ENCODE measurements around the gene CLCN5. TPM values are rescaled to one million over a fixed set of nuclear protein-coding genes. Genes with fewer than 3 reads are reported as not detected.

The CLCN5 gene
- total RNA-seq, 3 donors from 2014 or later, result 5.0 to 7.5 (median 6.6) TPM

DNA sequence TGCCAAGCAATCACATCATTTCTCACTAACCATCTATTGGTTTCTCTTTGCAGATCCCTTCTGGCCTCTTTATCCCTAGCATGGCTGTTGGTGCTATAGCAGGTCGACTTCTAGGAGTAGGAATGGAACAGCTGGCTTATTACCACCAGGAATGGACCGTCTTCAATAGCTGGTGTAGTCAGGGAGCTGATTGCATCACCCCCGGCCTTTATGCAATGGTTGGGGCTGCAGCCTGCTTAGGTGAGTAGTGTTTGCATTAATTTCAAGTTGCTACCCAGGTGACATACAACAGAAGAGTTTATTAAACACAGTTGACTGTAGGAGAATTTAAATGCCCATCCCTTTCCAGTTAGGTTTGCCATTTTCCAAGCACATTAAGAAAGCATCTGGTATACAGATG lies 166.2 kb downstream of the CLCN5 start:
- no peak overlapping the region for H3K4me3 ChIP-seq
- H3K4me1 ChIP-seq, result no peaks in the 10 kb centered on the region
- TF ChIP-seq, protein P1, sequence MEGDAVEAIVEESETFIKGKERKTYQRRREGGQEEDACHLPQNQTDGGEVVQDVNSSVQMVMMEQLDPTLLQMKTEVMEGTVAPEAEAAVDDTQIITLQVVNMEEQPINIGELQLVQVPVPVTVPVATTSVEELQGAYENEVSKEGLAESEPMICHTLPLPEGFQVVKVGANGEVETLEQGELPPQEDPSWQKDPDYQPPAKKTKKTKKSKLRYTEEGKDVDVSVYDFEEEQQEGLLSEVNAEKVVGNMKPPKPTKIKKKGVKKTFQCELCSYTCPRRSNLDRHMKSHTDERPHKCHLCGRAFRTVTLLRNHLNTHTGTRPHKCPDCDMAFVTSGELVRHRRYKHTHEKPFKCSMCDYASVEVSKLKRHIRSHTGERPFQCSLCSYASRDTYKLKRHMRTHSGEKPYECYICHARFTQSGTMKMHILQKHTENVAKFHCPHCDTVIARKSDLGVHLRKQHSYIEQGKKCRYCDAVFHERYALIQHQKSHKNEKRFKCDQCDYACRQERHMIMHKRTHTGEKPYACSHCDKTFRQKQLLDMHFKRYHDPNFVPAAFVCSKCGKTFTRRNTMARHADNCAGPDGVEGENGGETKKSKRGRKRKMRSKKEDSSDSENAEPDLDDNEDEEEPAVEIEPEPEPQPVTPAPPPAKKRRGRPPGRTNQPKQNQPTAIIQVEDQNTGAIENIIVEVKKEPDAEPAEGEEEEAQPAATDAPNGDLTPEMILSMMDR (IDR thresholded peaks at IDR 0.05), result no peak
- TF ChIP-seq POLR2AphosphoS5 (IDR thresholded peaks at IDR 0.05) (no peak), POLR2A (IDR thresholded peaks at IDR 0.05) (no peak)
- no peaks in the 10 kb centered on the region for H3K9me3 ChIP-seq
- intact Hi-C loops (cut with DNase I; ENCODE audit: low total_unique reads), result loop anchor here (5.0 kb wide), 1 partner anchor 976 kb away; no protein-coding TSS in a partner anchor
- no peaks in the 10 kb centered on the region for H3K36me3 ChIP-seq
- H3K27me3 ChIP-seq, result peaks cover 0 to 43% of the 10 kb centered on the region in 2 donors
- no peak overlapping the region for H3K27ac ChIP-seq
- no peak for DNase-seq (ENCODE audit: low spot score in 2 of 2)

DNA sequence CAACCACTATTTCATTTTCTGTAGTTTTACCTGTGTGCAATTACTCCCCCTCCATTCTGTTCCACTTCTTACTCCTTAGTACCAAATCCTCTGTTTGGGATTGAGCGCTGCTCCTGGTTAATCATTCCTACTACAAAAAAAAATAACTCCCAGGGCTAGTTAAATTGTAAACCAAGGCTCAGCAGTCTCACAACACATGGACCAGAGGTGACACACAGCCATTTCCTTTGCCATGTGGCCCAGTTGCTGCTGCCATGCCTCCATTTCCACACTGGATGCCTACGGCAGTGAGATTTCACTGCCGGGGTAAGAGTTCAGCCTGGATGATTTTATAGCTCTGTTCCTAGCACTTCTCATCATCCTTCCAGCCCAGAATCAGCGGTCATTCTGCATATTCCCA lies 171.2 kb downstream of the CLCN5 start:
- intact Hi-C loops (cut with DNase I; ENCODE audit: low total_unique reads), result no loop called here
- H3K9me3 ChIP-seq, result no peaks in the 10 kb centered on the region
- no peak overlapping the region for H3K4me3 ChIP-seq
- no peak overlapping the region for H3K27ac ChIP-seq
- DNase-seq (ENCODE audit: low spot score in 2 of 2), result no peak
- H3K27me3 ChIP-seq, result peaks cover 0 to 42% of the 10 kb centered on the region in 2 donors
- no peak for TF ChIP-seq POLR2A (IDR thresholded peaks at IDR 0.05)
- no peak for TF ChIP-seq POLR2AphosphoS5 (IDR thresholded peaks at IDR 0.05)
- TF ChIP-seq, protein P1 (IDR thresholded peaks at IDR 0.05), result no peak
- no peaks in the 10 kb centered on the region for H3K4me1 ChIP-seq
- no peaks in the 10 kb centered on the region for H3K36me3 ChIP-seq

DNA sequence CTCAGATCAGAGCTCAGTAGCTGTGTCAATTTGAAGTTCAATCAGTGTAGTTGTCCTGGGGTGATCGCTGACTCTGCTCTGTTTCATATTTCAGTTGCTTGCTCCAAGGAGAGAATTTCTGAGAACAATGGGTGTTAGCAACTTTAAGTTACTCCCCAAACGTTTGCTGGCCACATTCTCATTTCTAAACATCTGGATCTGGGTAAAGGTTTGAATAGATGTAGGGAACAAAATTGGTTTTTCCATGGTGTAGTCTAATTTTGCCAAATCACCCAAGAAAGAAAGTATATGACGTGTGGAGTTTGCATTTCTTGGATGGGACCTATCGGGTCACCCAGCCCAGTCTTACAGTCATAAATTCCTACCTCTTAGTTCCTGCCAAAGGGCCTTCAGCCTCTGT lies 174.7 kb downstream of the CLCN5 start:
- H3K4me1 ChIP-seq, result no peaks in the 10 kb centered on the region
- no peak for DNase-seq (ENCODE audit: low spot score in 2 of 2)
- H3K9me3 ChIP-seq, result no peaks in the 10 kb centered on the region
- intact Hi-C loops (cut with DNase I; ENCODE audit: low total_unique reads), result no loop called here
- no peak overlapping the region for H3K4me3 ChIP-seq
- no peaks in the 10 kb centered on the region for H3K36me3 ChIP-seq
- TF ChIP-seq POLR2A (IDR thresholded peaks at IDR 0.05) (no peak), POLR2AphosphoS5 (IDR thresholded peaks at IDR 0.05) (no peak)
- TF ChIP-seq, protein P1 (IDR thresholded peaks at IDR 0.05), result no peak
- peaks cover 0 to 65% of the 10 kb centered on the region in 2 donors for H3K27me3 ChIP-seq
- no peak overlapping the region for H3K27ac ChIP-seq

DNA sequence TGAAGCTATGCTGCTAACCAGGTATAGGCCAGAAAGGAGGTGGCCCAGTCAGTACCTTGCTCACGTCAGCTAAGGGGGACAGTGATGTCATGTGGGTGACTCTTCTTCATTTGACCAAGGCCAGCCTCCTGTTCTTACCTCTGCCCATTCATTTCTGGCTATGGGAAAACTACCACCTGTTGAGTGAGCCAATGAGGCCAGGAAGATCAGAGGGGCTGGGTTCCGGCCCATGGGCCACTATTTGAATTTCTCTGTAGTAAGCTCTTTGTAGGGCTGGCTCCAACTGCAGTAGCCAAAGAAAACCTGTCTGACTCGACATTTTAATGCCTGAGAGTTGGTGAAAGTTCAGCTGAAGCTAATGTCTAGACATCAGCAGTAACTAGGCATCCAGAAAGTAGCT lies 175.8 kb downstream of the CLCN5 start:
- no peak for TF ChIP-seq POLR2AphosphoS5 (IDR thresholded peaks at IDR 0.05)
- TF ChIP-seq POLR2A (IDR thresholded peaks at IDR 0.05), result no peak
- TF ChIP-seq, protein P1 (IDR thresholded peaks at IDR 0.05), result no peak
- H3K27ac ChIP-seq, result no peak overlapping the region
- peaks cover 0 to 66% of the 10 kb centered on the region in 2 donors for H3K27me3 ChIP-seq
- intact Hi-C loops (cut with DNase I; ENCODE audit: low total_unique reads), result no loop called here
- H3K36me3 ChIP-seq, result no peaks in the 10 kb centered on the region
- no peaks in the 10 kb centered on the region for H3K9me3 ChIP-seq
- H3K4me1 ChIP-seq, result no peaks in the 10 kb centered on the region
- no peak overlapping the region for H3K4me3 ChIP-seq
- DNase-seq (ENCODE audit: low spot score in 2 of 2), result no peak

DNA sequence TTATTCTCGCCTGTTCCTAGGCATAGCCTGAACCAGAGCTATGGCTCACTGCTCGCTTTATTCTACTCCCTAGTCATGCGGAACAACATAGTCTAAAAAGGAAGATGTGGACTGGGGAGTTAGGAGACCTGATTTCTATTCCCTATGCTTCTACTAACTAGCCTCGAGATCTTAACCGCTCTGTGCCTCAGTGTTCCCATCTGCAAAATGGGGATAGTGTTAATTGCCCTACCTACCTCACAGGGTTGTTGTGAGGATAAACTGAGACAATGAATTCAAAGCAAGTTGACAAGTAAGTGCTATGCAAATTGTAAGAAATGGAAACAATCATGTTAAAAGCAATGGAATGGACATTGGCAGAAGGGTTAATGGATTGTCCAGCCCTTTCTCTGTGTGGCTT lies 176.4 kb downstream of the CLCN5 start:
- H3K9me3 ChIP-seq, result no peaks in the 10 kb centered on the region
- intact Hi-C loops (cut with DNase I; ENCODE audit: low total_unique reads), result no loop called here
- TF ChIP-seq, protein P1 (IDR thresholded peaks at IDR 0.05), result no peak
- TF ChIP-seq POLR2A (IDR thresholded peaks at IDR 0.05) (no peak), POLR2AphosphoS5 (IDR thresholded peaks at IDR 0.05) (no peak)
- DNase-seq (ENCODE audit: low spot score in 2 of 2), result no peak
- H3K27ac ChIP-seq, result no peak overlapping the region
- H3K36me3 ChIP-seq, result no peaks in the 10 kb centered on the region
- no peak overlapping the region for H3K4me3 ChIP-seq
- H3K4me1 ChIP-seq, result no peaks in the 10 kb centered on the region
- H3K27me3 ChIP-seq, result peaks cover 0 to 64% of the 10 kb centered on the region in 2 donors

All from breast epithelium (tissue), 4 donors.